ENCODE results near the gene PACSIN2.
"Not testable (repeated sequence)": the region's sequence is repeated elsewhere in the genome, so short reads cannot be mapped to it uniquely, and the experiment has no call there.

PACSIN2 gene

GRCh38 chr22:42992092-42992491 is 22.9 kb downstream of the PACSIN2 start:
- DNase-seq (ENCODE audit: low read depth in 2 of 2) = no peak

- DNase-seq (ENCODE audit: low read depth in 2 of 2) = no peak
These were observed 23.8 kb downstream of the PACSIN2 start for GRCh38 chr22:42991010-42991651.

GRCh38 chr22:42990131-42990838 is 24.7 kb downstream of the PACSIN2 start:
- DNase-seq (ENCODE audit: low read depth in 2 of 2) = no peak

- no peak for DNase-seq (ENCODE audit: low read depth in 2 of 2)
These were observed 28.8 kb downstream of the PACSIN2 start for GRCh38 chr22:42986115-42986514.

- no peak for DNase-seq (ENCODE audit: low read depth in 2 of 2)
These were observed 29.4 kb downstream of the PACSIN2 start for GRCh38 chr22:42985531-42985905.

GRCh38 chr22:42984814-42985530 is 30.0 kb downstream of the PACSIN2 start:
- no peak for DNase-seq (ENCODE audit: low read depth in 2 of 2)

- DNase-seq (ENCODE audit: low read depth in 2 of 2) = no peak
These were observed 30.6 kb downstream of the PACSIN2 start for GRCh38 chr22:42984397-42984796.

- DNase-seq (ENCODE audit: low read depth in 2 of 2) = no peak
These were observed 31.5 kb downstream of the PACSIN2 start for GRCh38 chr22:42983470-42983869.

GRCh38 chr22:42979606-42980005 is 35.3 kb downstream of the PACSIN2 start:
- no peak for DNase-seq (ENCODE audit: low read depth in 2 of 2)

- DNase-seq (ENCODE audit: low read depth in 2 of 2) = no peak
These were observed 36.4 kb downstream of the PACSIN2 start for GRCh38 chr22:42978453-42979103.

GRCh38 chr22:42977569-42977968 is 37.4 kb downstream of the PACSIN2 start:
- DNase-seq (ENCODE audit: low read depth in 2 of 2) = no peak

- DNase-seq (ENCODE audit: low read depth in 2 of 2) = no peak
These were observed 38.6 kb downstream of the PACSIN2 start for GRCh38 chr22:42976217-42976933.

- DNase-seq (ENCODE audit: low read depth in 2 of 2) = no peak
These were observed 40.7 kb downstream of the PACSIN2 start for GRCh38 chr22:42974223-42974622.

- no peak for DNase-seq (ENCODE audit: low read depth in 2 of 2)
These were observed 41.4 kb downstream of the PACSIN2 start for GRCh38 chr22:42973536-42973881.

GRCh38 chr22:42972649-42973535 is 42.1 kb downstream of the PACSIN2 start:
- no peak for DNase-seq (ENCODE audit: low read depth in 2 of 2)

GRCh38 chr22:42971473-42971860 is 43.5 kb downstream of the PACSIN2 start:
- not testable (repeated sequence) for DNase-seq (ENCODE audit: low read depth in 2 of 2)

- no peak for DNase-seq (ENCODE audit: low read depth in 2 of 2)
These were observed 44.9 kb downstream of the PACSIN2 start for GRCh38 chr22:42970029-42970428.

GRCh38 chr22:42969348-42969975 is 45.5 kb downstream of the PACSIN2 start:
- DNase-seq (ENCODE audit: low read depth in 2 of 2) = no peak

GRCh38 chr22:42967933-42968332 is 47.0 kb downstream of the PACSIN2 start:
- DNase-seq (ENCODE audit: low read depth in 2 of 2) = no peak

GRCh38 chr22:42967005-42967404 is 47.9 kb downstream of the PACSIN2 start:
- no peak for DNase-seq (ENCODE audit: low read depth in 2 of 2)

Measured in stimulated activated CD4-positive, alpha-beta T cell treated with anti-CD3 and anti-CD28 coated beads, Interleukin-1b, Interleukin-23, amount 100 ng/mL, for 1 hour (primary cell).